Ecto neural progenitor cell (in vitro differentiated cells): ENCODE data around the gene DPF3.

Experiments used
- DNase-seq: peaks from one replicate; pipeline ENCODE4 v3.0.0-alpha.2; 2018; ENCODE audit warnings: low spot score

The DPF3 gene

DNA sequence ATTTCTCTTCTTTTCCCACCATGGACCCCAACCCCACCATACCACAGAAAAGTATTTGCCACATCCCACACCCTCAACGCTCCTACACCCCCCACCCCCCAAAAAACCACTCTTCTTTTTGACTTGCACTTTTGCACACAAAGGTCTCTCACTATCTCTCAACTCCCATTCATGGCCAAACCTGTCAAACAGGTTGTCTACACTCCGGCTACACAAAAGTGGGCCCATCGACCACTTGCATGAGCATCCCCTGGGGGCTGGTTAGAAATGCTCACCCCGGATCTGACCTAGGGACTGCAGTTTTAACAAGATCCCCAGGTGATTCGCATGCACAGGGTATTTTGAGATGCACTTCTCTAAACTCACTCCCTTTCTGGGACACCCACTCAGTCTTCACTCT is 248.2 kb downstream of the DPF3 start:
- no peak for DNase-seq

DNA sequence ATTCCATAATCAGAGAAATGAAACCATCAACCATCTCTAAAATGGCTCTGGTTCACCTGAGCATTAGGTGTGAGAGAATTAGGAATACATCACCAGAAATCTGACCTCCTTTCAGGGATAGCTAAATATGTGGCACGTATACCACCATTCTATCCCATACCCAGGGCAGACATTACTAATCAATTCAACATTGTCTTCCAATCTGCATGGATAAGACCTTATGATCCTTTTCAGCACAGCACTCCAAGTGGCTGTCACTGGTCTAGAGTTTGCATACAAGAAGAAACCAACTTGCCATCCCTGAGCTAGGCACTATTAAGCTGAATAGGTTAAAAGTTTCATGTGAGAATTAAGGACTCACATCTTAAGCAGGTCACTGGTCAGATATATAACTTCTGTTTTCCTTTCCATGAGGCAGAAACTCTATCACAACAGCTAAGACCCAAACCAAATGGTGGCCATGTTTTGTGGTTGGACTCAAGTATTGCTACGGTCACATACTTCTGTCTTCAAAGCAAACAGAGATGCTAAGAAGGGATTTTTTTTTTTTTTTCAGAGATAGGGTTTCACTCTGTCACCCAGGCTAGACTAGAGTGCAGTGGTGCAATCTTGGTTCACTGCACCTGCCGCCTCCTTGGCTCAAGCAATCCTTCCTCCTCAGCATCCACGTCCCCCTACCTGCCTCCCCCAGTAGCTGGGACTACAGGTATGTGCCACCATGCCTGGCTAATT is 249.0 kb downstream of the DPF3 start:
- DNase-seq, result peak; percentile 19

DNA sequence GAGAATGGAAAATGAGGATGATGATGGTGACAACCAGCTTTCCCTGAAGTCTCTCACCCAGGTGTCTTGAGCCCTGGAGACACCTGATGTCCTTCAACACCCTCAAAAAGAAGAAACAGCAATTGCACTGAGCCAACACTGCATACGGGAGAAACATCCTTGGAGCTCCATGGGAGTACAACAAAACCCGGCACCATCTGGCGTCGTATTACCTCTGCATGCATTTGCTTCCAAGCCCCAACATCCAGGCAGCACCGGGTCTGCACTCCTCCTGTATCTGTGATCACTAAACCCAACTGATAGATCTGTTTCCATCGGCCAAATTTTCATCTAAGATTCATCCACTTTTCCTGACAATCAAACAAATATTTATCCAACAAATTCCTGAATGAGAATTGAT is 249.9 kb downstream of the DPF3 start:
- no peak for DNase-seq

DNA sequence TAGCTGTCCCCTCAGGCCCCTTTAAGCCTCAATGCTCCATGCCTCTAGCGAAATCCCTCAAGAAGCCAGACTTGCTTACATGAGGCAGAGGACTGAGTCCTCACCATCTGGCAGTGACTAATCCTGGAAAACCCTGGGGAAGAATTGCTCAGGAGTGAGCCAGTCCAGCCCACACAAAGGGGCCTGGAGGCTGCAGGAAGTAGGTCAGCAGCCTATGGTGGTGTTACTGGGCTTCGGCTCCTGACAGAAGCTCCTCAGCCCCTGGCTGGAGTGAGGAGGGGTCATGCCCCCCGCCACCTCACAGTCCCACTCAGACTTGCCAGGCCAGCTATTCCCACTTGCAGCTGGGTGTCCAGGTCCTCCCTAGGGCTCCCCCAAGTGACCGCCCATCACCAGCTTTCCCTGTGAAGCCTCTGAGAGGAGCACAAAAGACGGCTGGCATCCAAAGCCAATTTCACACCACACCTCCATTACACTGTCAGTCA is 250.5 kb downstream of the DPF3 start:
- DNase-seq, result no peak

DNA sequence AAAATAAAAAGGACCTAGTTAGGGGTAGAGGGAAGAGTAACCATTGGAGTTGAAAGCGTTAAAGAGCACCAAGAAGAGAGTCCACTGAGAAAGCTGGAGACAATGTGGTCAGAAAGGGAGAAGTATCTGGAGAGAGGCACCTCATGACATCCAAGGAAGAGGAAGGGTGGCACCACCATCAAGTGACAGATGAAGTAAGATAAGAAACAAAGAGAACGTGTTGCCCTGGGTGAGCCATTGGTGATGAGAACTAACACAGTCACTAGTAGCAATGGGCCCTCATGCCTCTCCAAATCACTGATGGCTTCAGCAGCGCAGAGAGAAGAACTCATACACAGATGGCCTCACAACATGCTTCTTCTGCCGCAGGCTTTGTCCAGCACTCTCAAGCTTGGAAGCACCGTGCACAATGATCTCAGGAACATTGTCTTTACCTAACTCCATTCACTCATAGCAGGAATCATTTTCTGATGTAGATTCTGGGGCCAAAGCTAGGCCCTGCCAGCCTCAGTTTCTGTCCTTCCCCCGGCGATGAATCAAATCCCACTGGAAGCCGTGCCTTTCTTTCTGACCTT is 252.9 kb downstream of the DPF3 start:
- no peak for DNase-seq

DNA sequence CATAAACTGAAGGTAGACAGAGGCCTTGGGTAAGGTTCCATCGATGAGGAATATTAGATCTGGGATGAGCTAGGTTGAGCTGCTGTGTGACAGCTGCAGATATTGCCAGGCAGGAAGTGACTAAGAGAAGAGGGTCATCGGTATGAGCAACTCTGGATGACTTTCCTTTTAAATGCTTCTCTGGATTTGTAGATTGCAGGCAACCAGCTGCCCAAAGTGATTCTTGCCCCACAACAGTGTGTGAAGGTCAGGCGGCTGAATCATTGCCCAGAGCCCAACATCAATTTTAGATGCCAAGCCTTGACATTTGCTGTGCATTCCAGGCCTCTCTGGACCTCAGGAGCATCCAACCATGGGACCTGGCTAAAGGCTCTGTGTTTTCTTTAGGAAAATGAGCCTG is 255.9 kb downstream of the DPF3 start:
- no peak for DNase-seq

DNA sequence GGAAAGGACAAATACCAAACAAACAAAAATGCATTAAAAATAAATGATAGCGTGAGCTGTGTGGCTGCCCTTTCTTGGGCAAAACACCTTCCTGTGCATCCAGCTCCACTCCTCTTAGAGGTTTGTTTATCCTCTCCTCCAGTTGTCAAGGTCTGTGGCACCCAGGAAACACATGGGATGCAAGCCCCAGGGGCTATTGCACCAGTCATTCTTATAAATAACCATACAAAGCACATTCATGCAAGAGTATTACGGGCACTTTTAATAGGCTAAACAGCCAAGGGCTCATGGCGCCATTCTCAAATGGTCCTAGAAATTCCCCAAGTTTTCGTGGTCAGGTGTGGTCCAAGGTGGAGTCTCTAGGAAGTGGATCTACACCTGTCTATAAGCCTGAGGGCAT is 257.0 kb downstream of the DPF3 start:
- peak; percentile 15 for DNase-seq

DNA sequence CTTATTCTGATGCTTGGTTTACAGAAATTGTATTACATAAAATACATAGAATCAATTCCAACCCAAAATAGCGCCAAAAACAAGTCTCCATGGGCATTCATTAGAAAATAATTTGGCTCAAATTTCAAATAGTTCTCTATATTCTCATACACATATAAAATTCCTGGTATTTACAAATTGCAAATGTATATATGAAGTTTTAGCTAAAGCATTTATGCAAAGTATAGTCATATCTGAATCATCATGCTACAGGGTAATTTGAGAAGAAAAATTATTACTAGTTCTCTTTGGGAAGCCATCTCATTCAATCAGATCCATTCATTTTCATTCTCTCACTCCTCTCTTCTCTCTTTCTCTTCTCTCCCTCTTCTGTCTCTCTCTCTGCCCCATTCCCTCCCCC is 257.8 kb downstream of the DPF3 start:
- DNase-seq, result no peak

DNA sequence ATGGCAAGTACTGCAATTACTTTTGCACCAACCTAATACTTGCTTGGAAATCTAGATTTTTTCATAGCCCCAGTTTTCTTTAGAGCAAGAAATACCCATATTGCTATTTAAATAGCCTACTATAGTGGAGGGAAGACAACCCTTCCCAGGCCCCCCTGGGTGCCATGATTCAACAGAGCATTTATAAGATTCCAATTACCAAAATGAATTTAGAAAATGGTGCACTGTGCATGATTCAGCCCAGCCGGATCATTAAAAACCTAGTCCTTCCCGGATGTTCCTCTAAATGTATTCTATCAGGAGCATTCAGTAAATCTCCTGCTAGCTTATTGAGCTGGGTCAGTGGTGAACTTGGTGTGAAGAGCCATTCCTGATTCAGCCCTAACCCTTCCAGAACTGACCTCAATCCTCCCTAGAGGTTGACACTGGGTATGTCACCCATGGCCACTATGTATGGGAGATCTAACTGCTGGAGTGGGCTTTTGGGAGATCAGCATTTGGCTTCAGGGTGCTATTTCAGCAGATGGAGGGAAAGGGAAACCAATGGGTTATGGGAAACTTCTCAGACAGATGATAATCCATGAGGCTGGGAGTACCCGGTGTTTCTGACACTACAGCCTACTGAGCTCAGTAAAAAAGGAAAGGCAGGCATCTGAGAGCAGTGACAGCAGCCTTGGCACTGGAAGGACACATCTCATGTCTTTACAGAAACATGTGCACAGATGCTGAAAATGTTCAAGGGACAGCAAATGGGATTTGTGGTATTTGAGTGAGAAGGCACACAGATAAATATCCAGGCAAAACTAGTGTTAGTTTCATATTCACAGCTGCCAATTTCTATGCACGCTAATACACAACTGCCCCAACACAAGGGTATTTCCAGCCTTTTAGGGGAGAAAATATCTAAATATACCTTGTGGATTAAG is 258.9 kb downstream of the DPF3 start:
- DNase-seq, result peak; percentile 15

DNA sequence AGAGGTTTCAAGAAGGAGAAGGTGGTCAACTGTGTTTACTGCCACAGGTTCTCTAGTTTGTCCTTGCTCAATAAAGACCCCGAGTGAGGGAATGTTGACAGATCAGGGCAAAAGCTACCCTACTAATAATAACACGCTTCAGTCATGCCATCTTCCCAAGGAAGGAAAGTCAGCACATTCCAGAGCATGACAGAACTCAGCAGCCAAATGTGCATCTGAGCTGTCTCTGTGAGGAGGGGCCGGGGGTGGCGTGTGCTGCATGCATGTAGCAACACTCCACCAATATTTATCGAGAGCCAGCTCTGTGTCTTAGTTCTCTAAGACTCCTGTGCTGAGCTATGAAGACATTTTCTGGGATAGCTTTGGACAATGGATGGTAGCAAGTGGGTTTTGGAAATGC is 260.4 kb downstream of the DPF3 start:
- no peak for DNase-seq

DNA sequence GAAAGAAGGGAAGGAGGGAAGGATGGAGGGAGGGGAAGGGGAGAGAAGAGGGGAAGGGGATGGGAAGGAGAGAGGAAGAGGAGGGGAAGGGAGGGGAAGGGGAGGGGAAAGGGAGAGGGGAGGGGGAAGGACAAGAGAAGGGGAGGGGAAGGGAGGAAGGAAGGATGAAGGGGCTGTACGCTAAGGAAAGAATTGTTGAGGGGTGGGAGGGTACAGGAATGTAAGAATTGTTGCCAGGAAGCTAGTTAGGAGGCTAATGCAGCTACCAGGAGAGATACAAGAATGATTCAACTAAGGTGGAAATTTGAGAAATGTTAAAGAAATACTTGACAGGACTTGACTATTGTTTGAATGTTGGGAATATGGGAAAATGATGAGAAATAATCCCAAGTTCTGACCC is 261.2 kb downstream of the DPF3 start:
- DNase-seq, result no peak

DNA sequence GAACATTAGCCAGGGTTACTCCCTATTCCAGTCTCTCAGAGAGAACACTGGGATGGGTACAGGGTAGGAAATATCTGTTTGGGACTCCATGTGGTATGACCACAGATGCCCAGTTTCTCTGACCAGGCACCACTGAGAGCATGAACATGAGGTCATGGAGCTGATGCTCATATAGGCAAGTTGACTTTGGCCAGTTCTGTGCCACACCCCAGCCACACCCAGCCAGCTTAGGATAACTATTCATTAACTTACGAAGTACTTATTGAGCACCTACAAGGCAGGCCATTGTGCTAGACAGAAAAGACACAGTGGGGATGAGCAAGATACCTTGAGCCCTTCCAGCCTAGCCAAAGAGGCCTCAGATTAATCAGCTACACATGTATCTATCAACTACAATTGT is 262.5 kb downstream of the DPF3 start:
- DNase-seq, result no peak

DNA sequence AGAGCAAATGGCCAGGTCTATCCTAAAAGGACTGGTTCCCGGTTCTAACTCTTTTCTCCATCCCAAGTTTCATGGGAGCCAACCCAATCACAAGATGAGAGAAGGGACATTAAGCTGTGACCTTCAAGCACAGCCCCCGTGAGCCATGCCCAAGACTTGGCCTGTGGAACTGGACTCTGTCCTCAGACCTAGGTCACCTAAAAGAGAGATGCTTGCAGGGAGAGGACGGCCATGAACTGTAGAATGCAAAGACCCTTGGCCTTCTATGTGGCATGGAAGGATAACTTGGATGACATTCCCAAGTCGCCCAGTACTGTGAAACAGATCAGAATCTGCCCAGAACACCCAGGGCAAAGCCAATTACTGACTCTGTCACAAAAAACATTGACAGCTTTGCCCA is 263.5 kb downstream of the DPF3 start:
- DNase-seq, result peak; percentile 6

DNA sequence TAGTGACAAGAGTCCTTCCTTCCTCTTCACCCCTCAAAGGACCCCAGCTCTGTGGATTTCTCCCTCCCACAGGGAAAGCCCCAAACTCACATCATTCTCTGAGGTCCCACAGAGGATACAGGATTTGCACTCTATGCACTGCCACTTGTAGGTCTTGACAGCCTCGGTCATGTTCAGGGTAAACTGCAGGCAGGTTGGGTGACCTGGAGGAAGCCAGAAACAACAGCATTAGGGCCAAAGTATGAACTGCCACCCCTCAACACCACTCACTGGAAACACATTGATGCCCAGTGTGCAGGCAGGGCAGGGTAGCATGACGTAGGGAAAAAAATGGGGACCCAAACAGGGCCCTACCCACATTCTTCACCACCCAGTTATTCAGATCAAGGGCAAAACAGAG is 264.4 kb downstream of the DPF3 start:
- peak; percentile 11 for DNase-seq

DNA sequence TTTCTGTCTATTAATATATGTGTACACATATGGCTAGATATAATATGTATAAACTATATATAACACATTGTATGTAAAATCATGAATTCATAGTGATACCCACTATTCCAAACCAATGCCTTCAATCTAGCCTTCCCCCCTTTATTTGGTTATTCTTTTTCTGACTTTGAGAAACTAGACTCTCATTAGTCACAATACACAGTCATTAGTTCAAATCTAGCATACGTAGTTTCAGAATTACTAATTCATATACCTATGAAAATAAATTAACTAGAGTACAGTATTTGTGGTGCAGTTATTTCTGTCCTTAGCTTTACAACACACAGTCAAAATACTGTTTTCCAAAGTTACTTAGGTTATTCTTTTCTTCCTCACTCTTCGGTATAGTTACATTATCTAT is 268.2 kb downstream of the DPF3 start:
- DNase-seq, result no peak

DNA sequence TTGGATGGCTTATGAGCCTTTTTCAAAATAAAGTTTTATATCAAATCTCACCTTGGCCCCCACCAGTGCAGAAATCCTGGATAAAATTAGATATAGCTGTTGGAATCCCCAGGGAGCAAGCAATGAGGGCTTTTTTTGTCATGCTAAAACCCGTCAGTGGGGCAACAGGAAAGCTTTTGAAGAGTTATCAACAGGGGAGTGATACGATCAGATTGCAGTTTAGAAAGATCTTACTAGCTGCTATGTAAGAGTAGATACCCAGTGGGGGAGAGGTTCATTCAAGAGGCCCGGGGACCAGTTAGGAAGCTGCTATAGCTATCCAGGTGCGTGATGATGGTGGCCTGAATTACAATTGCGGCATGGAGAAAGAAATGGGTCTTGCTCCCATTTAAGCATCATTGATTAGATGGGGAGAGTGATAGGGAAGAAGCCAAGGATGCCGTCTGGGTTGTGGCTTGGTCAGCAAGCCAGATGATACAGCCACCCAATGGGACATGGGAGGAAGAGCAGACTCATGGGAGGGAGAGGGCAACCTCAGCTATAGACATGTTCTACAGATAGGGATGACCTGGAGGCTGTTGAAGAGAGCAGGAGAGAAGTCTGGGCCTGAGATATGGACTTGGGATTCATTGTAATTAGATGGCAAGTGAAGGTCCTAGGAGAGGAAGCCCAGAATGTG is 272.4 kb downstream of the DPF3 start:
- peak; percentile 30 for DNase-seq

DNA sequence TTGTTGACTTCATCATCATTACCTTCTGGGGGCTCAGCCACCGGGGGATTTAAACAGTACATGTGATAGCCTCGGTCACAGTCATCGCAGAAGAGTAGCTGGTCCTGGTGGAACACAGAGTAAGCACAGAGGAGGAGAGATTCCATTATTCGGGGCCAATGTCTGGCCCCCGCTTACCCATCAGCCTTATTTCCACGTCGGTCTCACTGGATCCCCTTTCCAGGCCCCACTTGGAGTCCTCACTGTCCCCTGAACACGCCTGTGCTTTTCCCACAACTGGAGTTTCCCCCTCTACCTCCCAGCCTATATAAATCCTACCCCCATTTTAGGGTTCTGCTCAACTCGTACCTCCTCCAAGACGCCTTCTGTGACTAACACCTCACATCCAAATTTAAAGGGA is 274.0 kb downstream of the DPF3 start:
- DNase-seq, result peak; percentile 26

DNA sequence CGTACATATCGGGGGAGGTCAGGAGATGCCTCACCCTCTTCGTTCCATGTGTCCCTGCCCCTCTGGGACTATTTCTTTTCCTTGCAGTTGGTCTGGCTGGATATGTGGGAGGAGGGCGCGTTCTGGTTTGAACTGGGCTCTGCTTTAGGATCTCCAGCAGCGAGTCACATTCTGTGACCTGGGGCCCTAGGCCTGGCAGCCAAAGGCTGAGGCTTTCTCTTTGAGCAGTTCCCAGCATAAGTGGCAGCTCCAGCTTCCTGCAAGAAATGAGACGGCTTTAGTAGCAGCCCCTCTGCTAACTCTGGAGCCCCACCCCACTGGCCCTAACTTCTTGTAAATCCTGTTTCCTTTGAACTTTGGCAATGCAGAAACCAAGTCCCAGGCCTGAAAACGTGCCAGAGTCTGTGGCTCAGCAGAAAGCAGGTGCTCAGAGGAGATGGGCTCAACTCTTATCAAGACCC is 274.8 kb downstream of the DPF3 start:
- DNase-seq, result peak; percentile 45

DNA sequence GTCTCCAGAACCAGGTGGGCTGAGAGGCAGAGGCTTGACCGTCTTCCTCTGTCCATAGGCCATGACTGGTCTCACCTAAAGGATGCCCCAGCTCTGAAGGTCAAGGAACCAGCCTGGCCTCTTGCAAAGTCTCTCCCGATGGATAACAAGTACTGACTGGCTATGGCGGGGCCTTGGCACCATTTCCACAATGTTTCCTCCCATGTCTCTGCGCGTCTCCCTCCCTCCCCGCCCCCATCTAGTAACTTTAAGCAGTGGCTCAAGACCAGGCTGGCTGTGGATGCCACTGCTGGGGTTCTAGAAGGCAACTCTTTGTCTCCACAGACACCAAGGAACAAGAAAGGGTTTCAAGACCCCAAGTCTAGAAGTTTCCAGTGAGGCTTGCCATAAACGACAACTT is 275.5 kb downstream of the DPF3 start:
- DNase-seq, result peak; percentile 39

DNA sequence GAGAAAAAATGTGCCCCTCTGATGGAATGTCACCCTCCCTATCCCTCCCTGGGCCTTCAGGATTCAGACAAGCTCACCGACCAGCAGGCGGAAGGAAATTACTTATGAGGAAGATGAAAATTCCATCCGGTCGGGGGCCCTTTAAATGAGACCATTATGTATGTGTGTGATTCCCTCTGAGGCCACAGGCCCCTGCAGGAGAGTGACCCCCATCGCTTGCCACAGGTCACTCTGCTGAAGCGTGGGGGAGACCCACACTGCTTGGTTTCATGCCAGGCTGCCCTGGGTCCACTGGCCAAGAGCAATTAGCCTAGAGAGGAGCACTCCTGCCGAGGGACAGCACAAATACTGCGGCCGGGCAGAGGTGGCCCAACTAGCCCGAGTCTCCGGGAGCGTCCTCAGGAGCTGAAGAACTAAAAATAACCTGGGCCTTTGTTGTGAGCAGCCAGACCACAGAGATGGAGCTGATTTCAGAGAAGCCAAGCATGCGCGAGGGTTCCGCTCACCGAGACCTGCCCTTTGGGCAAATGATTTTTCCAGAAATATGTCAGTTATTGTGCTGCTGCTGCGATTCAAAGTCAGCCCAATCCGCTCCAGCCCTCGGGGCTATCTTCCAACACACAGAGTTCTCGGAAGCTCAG is 276.4 kb downstream of the DPF3 start:
- peak; percentile 51 for DNase-seq

DNA sequence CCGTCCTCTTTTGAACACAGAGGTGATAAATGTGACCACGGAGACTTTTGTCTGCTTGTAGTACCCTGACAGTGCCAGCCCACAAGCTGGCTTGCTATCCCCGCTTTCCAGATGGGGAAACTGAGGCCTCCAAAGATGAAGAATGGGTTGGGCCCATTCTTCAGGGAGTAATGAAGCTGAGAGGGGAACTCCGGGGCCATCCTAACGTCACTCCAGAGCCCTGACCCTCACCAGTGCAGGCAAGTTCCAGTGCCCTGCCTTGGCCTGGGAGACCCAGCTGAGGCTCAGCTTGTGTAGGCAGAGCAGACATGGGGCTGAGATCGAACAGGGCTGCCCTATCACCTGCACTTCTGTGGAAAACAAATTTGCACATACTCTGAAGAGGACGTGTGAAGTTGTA is 277.1 kb downstream of the DPF3 start:
- peak; percentile 41 for DNase-seq

DNA sequence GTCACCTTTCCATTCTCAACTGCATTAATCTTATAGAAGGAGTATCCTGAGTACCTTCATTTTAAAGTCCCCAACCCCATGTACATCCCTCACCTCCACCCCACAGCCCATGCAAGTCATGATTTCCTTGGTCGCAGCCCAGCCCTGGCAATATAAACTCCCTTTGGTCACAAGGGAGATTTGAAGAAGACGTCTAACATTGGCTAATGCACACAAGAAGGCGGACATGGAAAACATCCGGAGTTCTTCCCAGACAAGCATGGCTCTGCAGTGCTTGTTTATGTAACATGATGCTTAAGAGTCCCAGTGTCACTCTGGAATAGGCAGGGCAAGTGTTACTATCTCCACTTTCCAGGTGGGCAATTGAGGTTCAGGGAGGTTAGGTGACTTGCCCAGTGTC is 277.6 kb downstream of the DPF3 start:
- peak; percentile 20 for DNase-seq
